AG09319 (cell line): ENCODE data around the gene COL9A2.

ENCODE experiments used
- DNase-seq: peaks from one replicate; pipeline ENCODE4 v3.0.0-alpha.2; 2010; ENCODE audit warnings: low read depth; ENCODE audit errors: extremely low read depth
- CTCF ChIP-seq: IDR thresholded peaks from 2 replicates; pipeline ENCODE4 v1.5.1; 2011; ENCODE audit warnings: low read depth, mild to moderate bottlenecking, inconsistent platforms, low read length, moderate library complexity

The COL9A2 gene

GRCh38 chr1:40307186-40307585, 9.9 kb downstream of the COL9A2 start:
- no peak for DNase-seq
- no peak for TF ChIP-seq CTCF

GRCh38 chr1:40306296-40306695, 10.8 kb downstream of the COL9A2 start:
- TF ChIP-seq CTCF = no peak

GRCh38 chr1:40305871-40306270, 11.2 kb downstream of the COL9A2 start:
- DNase-seq = no peak
- TF ChIP-seq CTCF = no peak

More at GRCh38 chr1:40306296-40306695, 10.8 kb downstream of the COL9A2 start:
- DNase-seq = no peak

GRCh38 chr1:40305451-40305850, 11.6 kb downstream of the COL9A2 start:
- DNase-seq = no peak

GRCh38 chr1:40303790-40304189, 13.3 kb downstream of the COL9A2 start:
- no peak for DNase-seq

More at GRCh38 chr1:40305451-40305850, 11.6 kb downstream of the COL9A2 start:
- no peak; the same call in 1 of the 2 replicates for TF ChIP-seq CTCF

GRCh38 chr1:40303051-40303771, 13.9 kb downstream of the COL9A2 start:
- no peak for DNase-seq
- TF ChIP-seq CTCF = no peak

More at GRCh38 chr1:40303790-40304189, 13.3 kb downstream of the COL9A2 start:
- no peak for TF ChIP-seq CTCF

- no peak for TF ChIP-seq CTCF
These were observed 14.6 kb downstream of the COL9A2 start for GRCh38 chr1:40302475-40302874.

More at GRCh38 chr1:40302475-40302874, 14.6 kb downstream of the COL9A2 start:
- no peak for DNase-seq
